Cardiac fibroblast (primary cell): ENCODE data around the gene BACE2.

Source experiments
- DNase-seq, 2 donors: peaks; one replicate each; pipeline versions ENCODE4 v3.0.0 to v3.0.0-alpha.2; 2010; ENCODE audit warnings: low read depth in 2 of 2
- H3K4me3 ChIP-seq, 2 donors: replicated peaks in 1 of 2; 1 replicate in 1 of 2; 2 replicates in 1 of 2; pipeline ENCODE4 v1.5.1; 2011; ENCODE audit warnings: low read depth in 2 of 2, low read length in 2 of 2, mild to moderate bottlenecking in 2 of 2, moderate library complexity in 1 of 2
- TF ChIP-seq, protein P1 (sequence below): IDR thresholded peaks from one replicate; pipeline ENCODE4 v1.5.1; 2011; ENCODE audit warnings: low read depth, mild to moderate bottlenecking, low read length, inconsistent platforms

Gene BACE2

DNA sequence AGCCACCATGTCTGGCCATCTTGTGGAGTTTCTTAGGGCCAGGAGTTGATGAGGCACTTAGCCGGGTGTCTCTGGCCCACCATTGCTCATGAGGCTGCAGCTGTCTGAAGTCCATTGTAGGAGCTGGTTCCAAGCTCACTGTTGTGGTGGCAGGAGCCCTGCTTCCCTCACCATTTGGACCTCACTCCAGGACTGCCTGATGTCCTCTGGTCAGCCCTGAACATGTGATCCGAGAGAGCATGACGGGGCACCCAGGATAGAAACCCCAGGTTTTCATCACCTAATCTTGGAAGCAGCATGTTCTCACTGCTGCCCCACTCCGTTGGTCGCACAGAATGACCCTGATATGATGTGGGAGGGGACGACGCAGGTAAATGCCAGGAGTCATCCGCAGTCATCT is 92.5 kb downstream of the BACE2 start:
- no peak overlapping the region for H3K4me3 ChIP-seq
- no peak for DNase-seq
- TF ChIP-seq, protein P1, sequence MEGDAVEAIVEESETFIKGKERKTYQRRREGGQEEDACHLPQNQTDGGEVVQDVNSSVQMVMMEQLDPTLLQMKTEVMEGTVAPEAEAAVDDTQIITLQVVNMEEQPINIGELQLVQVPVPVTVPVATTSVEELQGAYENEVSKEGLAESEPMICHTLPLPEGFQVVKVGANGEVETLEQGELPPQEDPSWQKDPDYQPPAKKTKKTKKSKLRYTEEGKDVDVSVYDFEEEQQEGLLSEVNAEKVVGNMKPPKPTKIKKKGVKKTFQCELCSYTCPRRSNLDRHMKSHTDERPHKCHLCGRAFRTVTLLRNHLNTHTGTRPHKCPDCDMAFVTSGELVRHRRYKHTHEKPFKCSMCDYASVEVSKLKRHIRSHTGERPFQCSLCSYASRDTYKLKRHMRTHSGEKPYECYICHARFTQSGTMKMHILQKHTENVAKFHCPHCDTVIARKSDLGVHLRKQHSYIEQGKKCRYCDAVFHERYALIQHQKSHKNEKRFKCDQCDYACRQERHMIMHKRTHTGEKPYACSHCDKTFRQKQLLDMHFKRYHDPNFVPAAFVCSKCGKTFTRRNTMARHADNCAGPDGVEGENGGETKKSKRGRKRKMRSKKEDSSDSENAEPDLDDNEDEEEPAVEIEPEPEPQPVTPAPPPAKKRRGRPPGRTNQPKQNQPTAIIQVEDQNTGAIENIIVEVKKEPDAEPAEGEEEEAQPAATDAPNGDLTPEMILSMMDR: no peak

DNA sequence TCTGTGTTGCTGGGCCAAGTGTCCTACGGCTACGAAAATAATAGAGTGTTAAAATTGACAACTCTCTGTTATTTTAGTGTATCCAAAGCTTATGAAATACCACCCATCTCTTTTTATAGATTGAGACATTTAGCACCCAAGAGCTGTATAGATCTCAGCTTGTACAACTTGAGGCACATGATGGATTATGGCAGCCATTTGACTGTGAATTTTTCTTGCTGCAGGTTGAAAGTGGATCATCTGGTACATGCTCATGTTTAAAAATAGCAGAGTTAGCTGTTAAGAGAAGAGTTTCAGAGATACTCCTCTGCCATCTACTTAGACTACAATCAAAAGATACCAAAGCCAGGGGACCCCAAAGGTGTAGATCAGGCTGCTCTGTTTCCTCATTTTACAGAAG is 99.4 kb downstream of the BACE2 start:
- TF ChIP-seq, protein P1: no peak
- H3K4me3 ChIP-seq: no peak overlapping the region
- DNase-seq: no peak

DNA sequence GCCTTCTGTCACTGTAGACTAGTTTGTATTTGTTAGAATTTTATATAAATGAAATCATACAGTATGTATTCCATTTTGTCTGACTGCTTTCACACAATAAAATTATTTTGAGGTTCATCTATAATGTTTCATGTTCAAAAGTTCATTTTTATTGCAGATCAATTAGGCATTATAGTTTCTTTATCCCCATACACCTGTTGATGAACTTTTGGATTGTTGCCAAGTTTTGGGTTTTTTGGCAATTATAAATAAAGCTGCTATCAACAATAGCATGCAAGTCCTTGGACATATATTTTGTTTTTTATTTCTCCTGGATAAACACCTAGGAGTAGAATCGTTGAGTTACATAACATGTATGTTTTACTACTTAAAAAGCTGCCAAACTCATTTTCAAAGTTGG is 101.6 kb downstream of the BACE2 start:
- TF ChIP-seq, protein P1: no peak
- H3K4me3 ChIP-seq: no peak overlapping the region
- DNase-seq: no peak

DNA sequence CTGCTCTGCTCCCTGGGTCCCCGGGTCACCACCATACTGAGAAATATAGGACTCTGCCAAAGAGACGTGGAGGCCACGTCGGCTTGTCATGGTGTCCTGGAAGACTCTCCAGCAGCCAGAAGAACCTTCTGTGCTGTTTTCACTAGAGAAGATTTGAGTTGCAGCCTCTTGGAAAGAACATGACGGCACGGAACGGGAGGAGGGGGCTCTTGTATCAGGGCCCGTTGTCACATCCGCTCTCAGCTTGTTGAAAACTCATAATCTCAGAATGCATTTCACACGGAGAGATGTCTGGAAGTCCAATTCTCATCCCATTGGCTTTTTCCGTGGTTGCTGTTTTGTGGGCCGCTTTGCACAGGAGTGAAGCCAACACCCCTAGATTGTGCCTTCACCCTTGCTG is 109.2 kb downstream of the BACE2 start:
- DNase-seq: no peak
- TF ChIP-seq, protein P1: no peak
- H3K4me3 ChIP-seq: no peak overlapping the region

DNA sequence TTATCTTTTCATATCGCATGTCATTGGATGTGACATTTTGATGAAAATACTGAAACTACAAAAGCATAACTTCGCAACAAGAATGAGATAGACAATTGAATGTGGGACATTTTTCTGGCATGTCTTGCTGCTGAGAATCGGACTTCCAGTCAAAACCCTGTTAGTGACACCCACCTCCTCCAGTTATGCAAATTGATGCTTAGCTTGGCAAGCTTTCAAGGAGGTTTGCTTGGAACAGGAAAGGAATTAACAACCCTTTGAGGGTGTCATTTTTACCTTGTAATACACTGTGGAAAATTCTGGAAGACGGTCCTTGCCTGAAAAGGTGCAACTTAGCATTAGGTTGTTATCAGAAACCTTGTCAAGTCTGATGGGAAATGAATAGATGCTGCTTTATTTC is 109.9 kb downstream of the BACE2 start:
- TF ChIP-seq, protein P1: no peak
- no peak for DNase-seq
- H3K4me3 ChIP-seq: no peak overlapping the region

DNA sequence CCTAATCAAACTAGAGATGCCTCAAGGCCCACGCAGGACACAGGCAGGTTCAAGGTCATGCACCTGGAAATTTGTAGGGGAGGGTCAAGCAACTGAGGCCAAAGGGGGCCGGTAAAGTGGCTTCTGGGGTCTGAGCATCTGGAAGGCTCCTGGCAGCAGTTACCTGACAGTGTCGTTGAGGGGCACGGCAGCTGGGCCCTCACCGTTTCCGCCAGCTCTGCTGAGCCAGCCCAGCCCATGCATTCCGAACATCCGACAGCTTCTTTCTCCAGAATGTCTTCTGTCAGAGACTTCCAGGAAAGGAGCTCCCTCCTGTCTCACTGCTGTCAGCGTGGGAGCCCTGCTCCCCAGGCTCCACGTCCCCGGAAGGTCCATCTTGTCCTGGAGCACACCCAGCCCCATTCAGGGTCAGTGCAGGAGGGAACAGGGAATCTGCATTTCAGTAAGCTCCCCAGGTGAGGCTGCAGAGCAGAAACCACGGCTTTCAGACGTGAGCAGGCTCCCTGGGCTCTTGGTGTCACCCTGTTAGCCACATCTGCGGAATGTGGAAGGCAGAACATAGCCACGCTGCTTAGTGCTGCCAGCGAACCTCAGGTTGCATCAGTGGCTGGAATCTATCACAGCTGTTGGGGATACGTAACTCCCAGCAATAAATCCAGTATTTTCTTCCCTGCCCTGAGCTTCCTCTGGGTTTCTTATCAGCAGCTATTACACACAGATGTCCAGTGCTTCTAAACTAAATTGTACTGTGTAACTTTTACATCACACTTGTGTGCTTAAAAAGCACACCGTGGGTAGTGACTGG is 112.4 kb downstream of the BACE2 start:
- H3K4me3 ChIP-seq: no peak overlapping the region
- TF ChIP-seq, protein P1: no peak
- peak; percentile 53 to 79 for DNase-seq

DNA sequence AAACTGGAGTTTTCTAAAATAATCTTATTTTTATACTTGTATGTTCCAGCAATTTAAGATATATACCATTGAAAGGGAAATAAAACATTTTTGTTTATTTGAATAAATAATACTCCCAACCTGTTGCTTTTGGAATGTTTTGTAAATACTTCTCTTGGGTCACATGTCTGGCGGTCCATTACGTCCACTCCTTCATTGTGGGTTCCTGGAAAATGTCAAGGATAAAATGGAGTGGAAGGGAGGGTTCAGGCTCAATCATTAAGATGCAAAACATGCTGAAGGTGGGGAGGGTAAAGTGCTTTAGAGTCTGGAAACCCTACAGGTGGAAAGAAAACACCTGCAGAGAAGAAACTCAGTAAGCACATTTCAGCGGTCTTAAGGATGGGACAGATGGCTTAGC is 114.5 kb downstream of the BACE2 start:
- no peak overlapping the region for H3K4me3 ChIP-seq
- DNase-seq: no peak
- TF ChIP-seq, protein P1: no peak
